BJ (cell line): ENCODE results near the gene IL22RA1. TPM values are rescaled to one million over a fixed set of nuclear protein-coding genes. Genes with fewer than 3 reads are reported as not detected.

ENCODE experiments used
- CTCF ChIA-PET: fragments of 350-600 bp; formaldehyde crosslinking; extraction: SDS; loops from one replicate; lab custom pipeline; 2021; ENCODE audit warnings: antibody characterized with exemption, inconsistent platforms; lab: Yijun Ruan, JAX
- POLR2A ChIA-PET: fragments of 300-600 bp; sonication (Branson Sonifier 250); formaldehyde crosslinking; extraction: SDS; loops from one replicate; lab custom pipeline; 2021; ENCODE audit warnings: antibody characterized with exemption; lab: Charles Lee
- DNase-seq: peaks from one replicate; pipeline ENCODE4 v3.0.0-alpha.2; 2011; ENCODE audit warnings: low read depth
- H3K27me3 ChIP-seq: 2 replicates; pipeline ENCODE4 v1.6.0; 2011; ENCODE audit warnings: low read length; ENCODE audit not compliant: control insufficient read depth, insufficient read depth
- H3K36me3 ChIP-seq: 2 replicates; pipeline ENCODE4 v1.5.1; 2011; ENCODE audit warnings: low read length; ENCODE audit not compliant: control insufficient read depth, insufficient read depth
- H3K4me3 ChIP-seq: 2 replicates; pipeline ENCODE4 v1.5.1; 2011; ENCODE audit warnings: low read depth, mild to moderate bottlenecking, control low read depth, low read length
- CTCF ChIP-seq: IDR thresholded peaks from 2 replicates; pipeline ENCODE4 v1.5.1; 2011; ENCODE audit warnings: low read depth, mild to moderate bottlenecking, control low read depth, inconsistent platforms, low read length, moderate library complexity; ENCODE audit not compliant: insufficient read depth
- polyA plus RNA-seq: library from polyadenylated mRNA; depleted of rRNA; stranded (reverse); fragments of >200 nt; gene quantifications from 2 replicates; pipeline ENCODE4 v1.2.3, GENCODE V29; 2011

Gene IL22RA1
- polyA plus RNA-seq, 1 experiment: not detected

- ChIA-PET POLR2A (no interaction called here), CTCF (interaction anchor here (1.0 to 1.7 kb wide), 3 partner anchors 9 to 20 kb away, joined by 3 to 6 read pairs (median 3); partner anchors contain the start of gene MYOM3)
- no peak for DNase-seq
- Histone ChIP-seq H3K4me3 (no peak overlapping the region), H3K36me3 (no peaks in the 10 kb centered on the region), H3K27me3 (no peaks in the 10 kb centered on the region)
- no peak for TF ChIP-seq CTCF
Measured at GRCh38 chr1:24121406-24121805, 21.5 kb downstream of the IL22RA1 start.

- CTCF ChIA-PET: interaction anchor here (1.3 to 1.7 kb wide), 2 partner anchors 9 to 10 kb away, joined by 3 to 6 read pairs; partner anchors contain the start of gene MYOM3
- Histone ChIP-seq H3K4me3 (no peak overlapping the region), H3K36me3 (no peaks in the 10 kb centered on the region), H3K27me3 (no peaks in the 10 kb centered on the region)
- no peak for TF ChIP-seq CTCF
- POLR2A ChIA-PET: no interaction called here
- DNase-seq: no peak
Measured at GRCh38 chr1:24120965-24121364, 22.0 kb downstream of the IL22RA1 start.

DNA sequence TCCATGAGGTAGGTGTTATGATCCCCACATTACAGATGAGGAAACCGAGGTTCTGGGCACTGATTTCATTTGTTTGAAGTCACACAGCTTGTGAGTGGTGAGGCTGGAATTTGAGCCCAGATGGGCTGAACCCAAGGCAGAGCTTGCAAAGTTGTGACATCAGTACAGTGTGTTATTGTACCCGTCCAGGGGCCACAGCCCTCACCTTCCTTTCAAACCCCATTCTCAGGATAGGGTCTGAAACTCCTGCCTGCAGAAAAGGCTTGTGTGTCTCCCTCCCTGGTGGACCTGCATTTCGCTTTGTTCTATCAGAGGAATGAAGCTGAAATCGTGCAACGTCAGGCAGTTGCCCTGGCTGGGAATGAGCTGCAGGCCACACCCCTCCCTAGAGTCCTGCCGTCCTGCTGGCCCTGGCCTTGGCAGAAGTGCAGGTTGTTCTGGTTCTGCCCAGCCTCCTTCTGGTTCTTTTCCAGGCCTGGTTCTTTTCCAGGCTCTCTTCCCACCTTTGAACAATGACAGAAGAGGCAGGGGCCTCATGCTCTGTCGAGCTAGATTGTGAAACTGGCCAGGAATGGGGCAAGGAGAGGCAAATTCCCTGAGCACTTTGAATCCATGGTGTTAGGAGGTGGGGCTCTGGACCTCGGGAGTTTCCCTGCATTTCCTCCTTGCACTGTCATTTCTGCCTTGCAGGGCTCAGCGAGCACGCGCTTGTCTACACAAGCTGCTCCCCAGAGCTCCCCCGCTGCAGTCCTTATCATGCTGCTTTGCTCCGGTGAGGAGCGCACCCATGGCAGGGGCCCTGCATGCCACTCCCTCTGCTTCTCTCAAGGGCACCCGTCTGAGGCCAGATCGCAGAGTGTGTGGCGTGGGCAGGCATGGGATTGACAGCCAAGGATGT lies 22.8 kb downstream of the IL22RA1 start:
- Histone ChIP-seq H3K27me3 (no peaks in the 10 kb centered on the region), H3K4me3 (no peak overlapping the region), H3K36me3 (no peaks in the 10 kb centered on the region)
- no peak for DNase-seq
- TF ChIP-seq CTCF: no peak
- ChIA-PET CTCF (interaction anchor here (1.1 to 4.0 kb wide), 2 partner anchors 30 to 310 kb away, joined by 6 to 20 read pairs; no protein-coding TSS in a partner anchor), POLR2A (no interaction called here)

GRCh38 chr1:24119489-24119858 lies 23.5 kb downstream of the IL22RA1 start:
- POLR2A ChIA-PET: no interaction called here
- CTCF ChIA-PET: interaction anchor here (1.1 to 4.0 kb wide), 2 partner anchors 31 to 310 kb away, joined by 6 to 20 read pairs; no protein-coding TSS in a partner anchor

More at GRCh38 chr1:24119489-24119858, 23.5 kb downstream of the IL22RA1 start:
- Histone ChIP-seq H3K36me3 (no peaks in the 10 kb centered on the region), H3K27me3 (no peaks in the 10 kb centered on the region), H3K4me3 (no peak overlapping the region)
- TF ChIP-seq CTCF: no peak
- DNase-seq: no peak
